ENCODE results near the gene SLC36A3.
"Not testable (repeated sequence)": the region's sequence is repeated elsewhere in the genome, so short reads cannot be mapped to it uniquely, and the experiment has no call there.

Gene SLC36A3

GRCh38 chr5:151236888-151237287 is 66.7 kb downstream of the SLC36A3 start:
- no peak for DNase-seq

- not testable (repeated sequence) for DNase-seq
These were observed 68.4 kb downstream of the SLC36A3 start for GRCh38 chr5:151235239-151235571.

GRCh38 chr5:151234476-151235238 is 68.9 kb downstream of the SLC36A3 start:
- DNase-seq: no peak

- no peak for DNase-seq
These were observed 69.9 kb downstream of the SLC36A3 start for GRCh38 chr5:151233616-151234085.

GRCh38 chr5:151231359-151231758 is 72.2 kb downstream of the SLC36A3 start:
- DNase-seq: no peak

- DNase-seq: no peak
These were observed 73.4 kb downstream of the SLC36A3 start for GRCh38 chr5:151230048-151230680.

GRCh38 chr5:151228986-151229385 is 74.6 kb downstream of the SLC36A3 start:
- no peak for DNase-seq

GRCh38 chr5:151227918-151228447 is 75.6 kb downstream of the SLC36A3 start:
- no peak for DNase-seq

Data from activated CD4-positive, alpha-beta T cell treated with anti-CD3 and anti-CD28 coated beads, Interleukin-2, Interleukin-6, amounts not matched to agents 100 ng/mL and 50 ng/mL, durations not matched to agents 16 hours and 8 hours (primary cell).